Naive B cell (primary cell): ENCODE data around the gene KIAA1614. TPM values are rescaled to one million over a fixed set of nuclear protein-coding genes. Genes with fewer than 3 reads are reported as not detected.

Source experiments
- ATAC-seq, 2 donors: fragments of 150-1000 bp; cut with Tn5 transposase; 2 replicates each; pipeline ENCODE4 v1.10.0; 2021; ENCODE audit warnings: low read depth in 2 of 2, mild to moderate bottlenecking in 2 of 2, moderate library complexity in 2 of 2
- DNase-seq: peaks from one replicate; pipeline ENCODE4 v3.0.0; 2022
- H3K27ac Mint-ChIP-seq, 6 donors: one replicate each; pipeline ENCODE4 v1.8.0; 2020 to 2022; ENCODE audit warnings: mild to moderate bottlenecking in 6 of 6, mixed read lengths in 6 of 6, moderate library complexity in 5 of 6, inconsistent platforms in 2 of 6
- H3K27me3 Mint-ChIP-seq, 3 donors: one replicate each; pipeline ENCODE4 v1.8.0; 2021 to 2022; ENCODE audit warnings: mixed read lengths in 3 of 3, mild to moderate bottlenecking in 1 of 3
- H3K36me3 Mint-ChIP-seq, 2 donors: one replicate each; pipeline ENCODE4 v1.8.0; 2020 to 2022; ENCODE audit warnings: mixed read lengths in 2 of 2, inconsistent platforms in 1 of 2, mild to moderate bottlenecking in 1 of 2
- H3K4me1 Mint-ChIP-seq, 3 donors: one replicate each; pipeline ENCODE4 v1.8.0; 2020 to 2022; ENCODE audit warnings: mixed read lengths in 3 of 3, inconsistent platforms in 1 of 3, mild to moderate bottlenecking in 1 of 3, moderate library complexity in 1 of 3
- H3K4me3 Mint-ChIP-seq, 8 donors: one replicate each; pipeline ENCODE4 v1.8.0; 2020 to 2022; ENCODE audit warnings: mild to moderate bottlenecking in 8 of 8, mixed read lengths in 8 of 8, moderate library complexity in 8 of 8, inconsistent platforms in 2 of 8
- H3K9me3 Mint-ChIP-seq, 7 donors: one replicate each; pipeline ENCODE4 v1.8.0; 2020 to 2022; ENCODE audit warnings: mixed read lengths in 7 of 7, mild to moderate bottlenecking in 5 of 7, inconsistent platforms in 2 of 7, moderate library complexity in 1 of 7
- polyA plus RNA-seq, 6 donors: library from polyadenylated mRNA; unstranded; fragments of 300-500 nt; fragmentation: Illumina TruSeq; gene quantifications; one replicate each; pipeline ENCODE4 v1.2.3, GENCODE V29; 2021; ENCODE audit warnings: low read depth in 6 of 6

The KIAA1614 gene
- polyA plus RNA-seq, 6 donors from 2014 or later, result 0.03 TPM; not detected in 5

DNA sequence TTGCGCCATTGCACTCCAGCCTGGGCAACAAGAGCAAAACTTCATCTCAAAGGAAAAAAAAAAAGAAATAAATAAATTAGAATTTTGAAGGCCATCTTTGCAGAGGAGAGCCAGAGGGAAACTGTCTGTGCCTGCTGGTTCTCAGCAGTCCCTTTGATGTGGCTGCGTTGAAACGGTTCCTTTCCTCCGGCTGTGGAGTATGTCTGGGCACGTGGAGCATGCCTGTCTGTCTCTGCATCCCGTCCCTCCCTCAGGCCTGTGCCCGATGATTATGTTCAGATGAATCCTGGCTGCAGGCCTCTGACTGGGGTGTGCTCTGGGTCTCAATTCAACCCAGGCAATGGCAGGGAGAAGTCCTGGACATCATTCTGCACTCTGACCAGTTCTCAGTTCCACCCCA lies 33.4 kb downstream of the KIAA1614 start:
- ATAC-seq (no peak), DNase-seq (no peak)
- Mint-ChIP-seq H3K4me1 (no peaks in the 10 kb centered on the region), H3K36me3 (peaks cover 6 to 23% of the 10 kb centered on the region in 2 donors), H3K27ac (no peak overlapping the region), H3K4me3 (no peak overlapping the region), H3K27me3 (no peaks in the 10 kb centered on the region), H3K9me3 (peaks cover 4 to 17% (median 11%) of the 10 kb centered on the region in 7 donors)

DNA sequence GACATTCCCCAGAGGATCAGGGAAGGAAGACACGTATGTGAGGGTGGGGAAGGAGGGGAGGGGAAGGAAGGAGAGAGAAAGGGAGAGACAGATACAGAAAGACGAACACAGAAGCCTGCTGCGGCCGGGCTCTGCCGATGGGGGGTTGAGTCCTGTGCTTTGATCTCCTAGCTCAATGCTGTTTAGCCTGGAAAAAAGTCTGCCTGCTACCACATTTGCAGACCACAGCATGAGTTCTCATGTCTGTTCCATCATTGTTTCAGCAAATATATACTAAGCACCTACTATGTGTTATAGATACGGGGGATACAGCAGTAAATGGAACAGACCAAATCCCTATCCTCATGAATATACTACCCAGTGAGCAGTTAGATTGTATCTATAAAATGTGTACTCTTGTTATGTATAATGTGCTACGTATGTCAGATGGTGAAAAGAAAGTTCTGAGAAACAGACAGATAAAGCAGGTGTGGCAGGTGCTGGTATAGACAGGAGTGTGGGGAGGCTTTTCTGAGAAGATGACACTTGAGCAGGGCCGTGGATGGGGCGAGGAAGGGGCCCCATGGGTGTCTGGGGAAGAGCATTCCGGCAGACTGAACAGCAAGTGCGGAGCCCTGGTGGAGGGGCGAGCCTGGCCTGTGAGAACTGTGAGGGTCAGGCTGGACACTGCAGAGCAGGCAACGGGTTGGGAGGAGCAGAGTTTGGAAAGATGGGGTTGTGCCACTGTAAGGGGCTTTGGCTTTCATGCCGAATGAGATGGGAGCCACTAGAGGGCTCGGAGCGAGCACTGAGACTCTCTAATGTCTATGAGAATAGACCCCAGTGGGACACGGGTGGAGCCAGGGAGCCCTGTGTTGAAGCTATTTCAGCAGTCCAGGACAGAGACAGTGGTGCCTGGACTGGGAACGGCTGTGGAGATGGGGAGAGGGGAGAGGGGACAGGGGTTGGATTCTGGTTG lies 34.1 kb downstream of the KIAA1614 start:
- no peaks in the 10 kb centered on the region for H3K4me1 Mint-ChIP-seq
- H3K27me3 Mint-ChIP-seq, result no peaks in the 10 kb centered on the region
- DNase-seq (no peak), ATAC-seq (no peak)
- H3K4me3 Mint-ChIP-seq, result peak overlapping the region in 2 of 8 donors; percentile 48 to 69
- peaks cover 4 to 17% (median 11%) of the 10 kb centered on the region in 7 donors for H3K9me3 Mint-ChIP-seq
- peaks cover 6 to 23% of the 10 kb centered on the region in 2 donors for H3K36me3 Mint-ChIP-seq
- no peak overlapping the region for H3K27ac Mint-ChIP-seq

DNA sequence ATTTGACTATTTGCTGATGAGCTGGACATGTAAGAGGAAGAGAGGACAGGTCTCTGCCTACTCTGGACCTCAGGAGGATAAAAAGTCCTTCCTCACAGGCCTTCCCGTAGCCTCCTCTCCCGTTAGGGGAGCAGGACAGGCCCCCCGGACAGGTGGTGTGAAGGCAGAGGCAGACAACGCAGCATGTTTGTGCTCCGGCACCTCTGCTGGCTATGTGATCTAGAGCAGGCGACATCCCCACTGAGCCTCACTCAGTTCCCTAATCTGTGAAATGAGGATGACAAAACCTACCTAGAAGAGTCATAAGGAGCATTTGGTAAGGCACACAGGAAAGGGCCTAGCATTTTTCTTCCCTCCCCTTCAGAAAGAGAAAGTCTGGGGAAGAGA lies 34.8 kb downstream of the KIAA1614 start:
- no peaks in the 10 kb centered on the region for H3K27me3 Mint-ChIP-seq
- DNase-seq, result no peak
- H3K9me3 Mint-ChIP-seq, result peaks cover 4 to 17% (median 11%) of the 10 kb centered on the region in 7 donors
- ATAC-seq, result no peak
- peaks cover 6 to 23% of the 10 kb centered on the region in 2 donors for H3K36me3 Mint-ChIP-seq
- H3K4me3 Mint-ChIP-seq, result no peak overlapping the region
- no peaks in the 10 kb centered on the region for H3K4me1 Mint-ChIP-seq
- H3K27ac Mint-ChIP-seq, result no peak overlapping the region

DNA sequence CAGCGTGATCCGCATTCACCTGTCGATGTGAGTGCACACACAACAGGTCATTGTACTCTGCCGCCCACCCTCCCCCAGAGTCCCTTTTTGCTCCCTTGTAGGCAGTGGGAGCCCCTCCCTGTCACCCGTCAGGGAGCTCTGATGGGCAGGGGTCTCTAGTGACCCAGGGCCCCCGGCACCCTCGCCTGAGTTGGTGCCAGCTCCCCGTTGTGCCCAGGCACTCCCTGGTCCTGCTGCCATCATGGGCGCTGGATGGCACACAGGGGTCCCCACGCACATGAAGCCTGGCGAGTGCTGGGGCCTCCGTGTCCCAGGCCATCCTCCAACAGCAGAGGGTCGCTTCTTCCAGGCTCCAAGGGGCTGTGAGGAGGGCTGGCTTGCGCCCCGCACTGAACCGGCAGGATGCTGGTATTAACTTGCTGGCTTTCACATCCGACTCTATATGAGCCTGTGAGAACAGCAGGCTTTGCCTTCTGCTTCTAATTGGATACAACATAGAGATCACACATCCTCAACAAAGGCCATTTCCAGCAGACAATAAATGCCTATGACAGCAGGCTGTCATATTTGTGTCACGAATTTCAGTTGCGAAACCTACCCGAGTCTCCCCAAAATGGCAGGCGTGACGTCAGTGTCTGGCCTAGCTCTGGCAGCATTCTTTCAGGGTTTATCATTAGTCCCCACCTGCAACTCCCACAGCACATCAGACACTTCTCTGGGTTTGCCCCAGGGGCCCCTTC lies 35.4 kb downstream of the KIAA1614 start:
- Mint-ChIP-seq H3K4me3 (peak overlapping the region in 1 of 8 donors; percentile 21), H3K27ac (no peak overlapping the region), H3K9me3 (peaks cover 4 to 17% (median 11%) of the 10 kb centered on the region in 7 donors), H3K27me3 (no peaks in the 10 kb centered on the region), H3K36me3 (peaks cover 6 to 23% of the 10 kb centered on the region in 2 donors), H3K4me1 (peaks cover 0 to under 1% (median under 1%) of the 10 kb centered on the region in 3 donors)
- ATAC-seq (no peak), DNase-seq (no peak)

DNA sequence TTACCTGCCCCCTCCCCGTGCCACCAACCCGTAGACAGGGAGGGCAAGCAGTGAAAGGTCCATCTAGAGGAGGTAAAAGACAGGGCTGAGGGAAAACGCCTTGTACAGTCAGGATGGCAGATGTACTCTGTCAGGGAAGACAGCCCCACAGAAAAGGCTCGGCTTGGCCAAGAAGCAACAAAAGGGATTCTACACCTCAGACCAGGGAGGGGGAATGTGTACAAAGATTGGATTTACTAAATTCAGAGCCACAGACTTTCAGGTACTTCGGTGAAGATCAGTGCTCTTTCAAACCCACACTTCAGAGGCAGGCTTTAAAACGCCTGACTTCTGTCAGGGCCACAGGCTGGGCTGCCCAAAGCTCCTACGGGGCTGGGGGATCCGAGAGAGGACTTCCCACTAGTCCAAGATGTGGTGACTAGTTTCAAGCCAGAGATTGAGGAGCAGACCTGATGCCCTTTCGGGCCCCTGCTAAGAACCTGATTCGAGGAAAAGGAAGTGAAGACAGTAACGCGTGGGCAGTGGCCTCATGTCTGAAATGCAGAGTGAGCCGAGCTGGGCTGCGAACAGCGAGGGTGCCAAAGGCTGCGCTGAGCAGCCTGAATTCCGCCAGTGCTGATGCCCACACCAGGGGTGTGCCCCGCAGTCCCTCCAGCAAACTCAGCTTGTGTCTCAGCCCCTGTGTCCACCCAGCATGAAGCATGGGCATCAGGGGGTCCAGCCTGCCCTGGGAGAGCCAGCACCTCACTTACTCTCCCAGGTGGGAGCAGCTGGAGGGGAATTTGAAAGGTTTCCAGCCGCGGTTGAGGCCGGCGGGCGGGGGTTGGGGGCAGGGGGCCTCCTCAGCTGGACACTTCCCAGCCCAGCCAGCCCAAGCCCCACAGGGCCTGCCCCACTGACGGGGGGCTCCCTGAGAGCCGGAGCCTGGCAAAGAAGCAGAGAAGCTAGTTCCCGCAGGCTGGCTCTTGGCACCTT lies 36.2 kb downstream of the KIAA1614 start:
- Mint-ChIP-seq H3K27ac (no peak overlapping the region), H3K36me3 (peaks cover 6 to 23% of the 10 kb centered on the region in 2 donors), H3K27me3 (no peaks in the 10 kb centered on the region), H3K4me1 (peaks cover 3 to 5% (median 5%) of the 10 kb centered on the region in 3 donors), H3K9me3 (peaks cover 4 to 17% (median 11%) of the 10 kb centered on the region in 7 donors), H3K4me3 (peak overlapping the region in 1 of 8 donors; percentile 21)
- DNase-seq (no peak), ATAC-seq (no peak)

DNA sequence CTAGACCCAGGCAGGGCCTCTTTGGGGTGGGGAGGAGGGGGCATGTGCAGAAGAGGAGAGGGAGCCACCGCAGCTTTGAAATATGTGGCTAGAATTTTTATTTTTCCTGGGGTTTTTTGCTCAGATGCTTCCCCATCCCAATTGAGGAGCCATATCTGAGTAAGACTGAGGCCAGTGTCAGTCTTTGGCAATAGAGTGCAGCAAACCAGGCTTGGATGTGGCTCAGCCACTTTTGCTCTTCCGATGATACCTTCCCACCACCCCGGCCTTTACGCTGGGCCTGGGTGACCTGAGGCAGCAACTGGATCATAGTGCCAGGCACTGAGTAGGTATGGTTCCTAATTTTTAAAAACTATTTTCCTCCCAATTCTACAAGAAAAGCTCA lies 36.9 kb downstream of the KIAA1614 start:
- Mint-ChIP-seq H3K4me1 (peaks cover 5 to 9% (median 6%) of the 10 kb centered on the region in 3 donors), H3K27me3 (no peaks in the 10 kb centered on the region), H3K9me3 (peaks cover 4 to 17% (median 11%) of the 10 kb centered on the region in 7 donors), H3K4me3 (no peak overlapping the region), H3K36me3 (peaks cover 6 to 23% of the 10 kb centered on the region in 2 donors), H3K27ac (no peak overlapping the region)
- ATAC-seq, result no peak
- no peak for DNase-seq

DNA sequence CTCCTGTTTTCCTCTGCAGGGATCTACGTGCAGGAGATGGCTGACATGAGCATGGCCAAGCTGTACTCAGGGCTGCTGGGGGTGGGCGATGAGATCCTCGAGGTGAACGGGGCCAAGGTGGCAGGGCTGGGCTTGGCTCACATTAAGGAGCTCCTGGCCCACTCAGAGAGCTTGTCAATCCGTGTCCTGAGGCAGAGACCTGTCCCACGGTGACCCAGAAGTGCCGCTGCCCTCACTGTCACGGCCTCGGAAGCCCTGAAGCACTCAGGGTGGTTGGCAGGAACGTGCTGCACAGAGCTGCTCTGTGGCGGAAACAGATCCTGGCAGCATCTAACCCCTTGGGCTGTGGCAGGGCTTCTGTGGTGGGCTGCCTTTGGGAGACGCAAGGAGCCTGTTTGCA lies 37.6 kb downstream of the KIAA1614 start:
- Mint-ChIP-seq H3K4me1 (peaks cover 5 to 10% (median 8%) of the 10 kb centered on the region in 3 donors), H3K27me3 (no peaks in the 10 kb centered on the region), H3K27ac (no peak overlapping the region), H3K4me3 (no peak overlapping the region), H3K36me3 (peaks cover 6 to 23% of the 10 kb centered on the region in 2 donors), H3K9me3 (peaks cover 4 to 17% (median 11%) of the 10 kb centered on the region in 7 donors)
- no peak for DNase-seq
- no peak for ATAC-seq

DNA sequence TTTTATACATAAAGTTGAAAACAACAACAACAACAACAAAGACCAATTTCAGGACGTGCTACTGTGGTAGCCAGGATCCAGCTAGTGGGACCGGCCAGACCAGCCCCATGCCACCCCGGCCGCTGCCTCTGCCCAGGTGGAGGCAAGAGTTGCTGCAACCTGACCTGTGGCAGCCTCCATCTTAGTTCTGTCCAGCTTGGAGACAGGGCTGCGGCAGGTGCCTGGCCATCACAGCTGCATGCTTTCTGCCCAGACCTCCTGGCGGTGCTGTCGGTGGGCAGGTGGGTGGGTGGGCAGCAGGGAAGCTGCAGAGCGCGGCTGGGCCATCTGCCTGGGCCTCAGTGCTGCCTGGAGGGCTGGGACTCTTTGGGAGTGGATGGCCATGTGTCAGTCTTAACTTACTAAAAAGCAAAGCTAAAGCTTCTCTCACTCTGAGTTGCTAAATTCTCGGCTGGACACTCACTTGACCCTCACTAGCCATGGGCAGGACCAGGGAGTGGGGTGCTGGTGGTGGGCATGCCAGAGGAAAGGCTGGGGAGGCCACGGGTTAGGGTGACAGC lies 38.6 kb downstream of the KIAA1614 start:
- no peak for ATAC-seq
- peaks cover 5 to 10% (median 8%) of the 10 kb centered on the region in 3 donors for H3K4me1 Mint-ChIP-seq
- DNase-seq, result no peak
- peaks cover 6 to 20% of the 10 kb centered on the region in 2 donors for H3K36me3 Mint-ChIP-seq
- peak overlapping the region in 2 of 8 donors; percentile 4 to 9 for H3K4me3 Mint-ChIP-seq
- H3K27me3 Mint-ChIP-seq, result no peaks in the 10 kb centered on the region
- H3K27ac Mint-ChIP-seq, result peak overlapping the region in 2 of 6 donors; percentile 39 to 76
- H3K9me3 Mint-ChIP-seq, result peaks cover 4 to 14% (median 9%) of the 10 kb centered on the region in 7 donors

DNA sequence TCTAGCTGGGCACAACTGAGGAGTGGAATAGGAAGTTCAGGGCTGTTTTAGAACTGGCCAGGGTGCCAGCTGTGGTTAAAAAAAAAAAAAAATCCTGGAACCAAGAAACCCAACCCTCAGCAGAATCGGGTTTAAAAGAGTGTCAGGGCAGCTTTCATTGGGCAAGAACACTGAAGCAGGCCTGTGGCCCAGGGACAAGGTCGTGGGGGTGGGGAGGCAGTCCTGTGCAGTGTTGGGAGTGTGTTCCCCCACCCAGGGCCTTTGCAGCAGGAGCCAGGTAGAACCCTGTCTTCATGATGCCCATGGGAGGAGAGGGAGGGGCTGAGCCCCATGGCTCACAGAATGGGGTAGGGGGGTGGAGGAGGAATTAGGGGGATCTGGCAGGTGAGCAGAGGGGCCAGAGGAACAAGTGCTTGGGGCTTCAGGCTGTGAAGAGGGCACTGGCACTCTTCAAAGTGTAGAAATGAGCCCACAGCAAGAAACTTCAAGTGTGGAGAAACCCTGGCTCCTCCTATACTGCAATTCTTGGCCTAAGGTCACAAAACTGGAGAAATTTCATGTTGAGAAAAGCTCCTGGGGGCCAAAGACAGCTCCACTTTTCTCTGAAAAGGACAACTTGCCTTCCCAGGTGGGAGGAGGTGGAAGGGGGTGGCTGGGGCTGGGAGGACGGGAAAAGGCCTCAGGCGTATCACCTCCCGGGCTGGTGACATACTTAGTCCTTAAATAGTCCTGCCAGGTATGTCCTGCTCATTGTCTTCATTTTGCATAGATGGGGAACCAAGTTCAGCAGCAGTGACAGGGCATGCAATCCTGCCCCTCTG lies 39.3 kb downstream of the KIAA1614 start:
- H3K27ac Mint-ChIP-seq, result no peak overlapping the region

DNA sequence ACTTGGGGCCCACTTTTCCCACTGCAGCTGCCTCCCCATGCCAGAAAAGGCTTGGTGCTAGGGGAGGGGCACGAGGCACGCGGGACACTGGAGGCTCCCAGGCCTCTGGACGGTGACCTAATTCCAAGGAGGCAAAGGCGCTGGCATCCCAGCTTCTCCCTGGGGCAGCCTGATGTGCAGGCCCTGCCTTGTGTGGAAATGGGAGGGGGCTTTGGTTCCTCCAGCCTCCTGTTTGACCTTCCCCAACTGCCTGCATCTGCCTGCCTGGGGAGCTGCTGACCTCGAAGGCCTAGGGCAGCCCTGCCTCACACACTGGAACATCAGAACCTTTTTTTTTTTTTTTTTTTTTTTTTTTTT lies 39.9 kb downstream of the KIAA1614 start:
- DNase-seq, result no peak

More for the DNA sequence above, 39.3 kb downstream of the KIAA1614 start:
- no peak for ATAC-seq
- Mint-ChIP-seq H3K9me3 (peaks cover under 1 to 7% (median 1%) of the 10 kb centered on the region in 7 donors), H3K4me3 (peak overlapping the region in 3 of 8 donors; percentile 4 to 51 (median 9)), H3K36me3 (peaks cover under 1 to 12% of the 10 kb centered on the region in 2 donors), H3K4me1 (peaks cover 5 to 10% (median 8%) of the 10 kb centered on the region in 3 donors), H3K27me3 (no peaks in the 10 kb centered on the region)
- no peak for DNase-seq

DNA sequence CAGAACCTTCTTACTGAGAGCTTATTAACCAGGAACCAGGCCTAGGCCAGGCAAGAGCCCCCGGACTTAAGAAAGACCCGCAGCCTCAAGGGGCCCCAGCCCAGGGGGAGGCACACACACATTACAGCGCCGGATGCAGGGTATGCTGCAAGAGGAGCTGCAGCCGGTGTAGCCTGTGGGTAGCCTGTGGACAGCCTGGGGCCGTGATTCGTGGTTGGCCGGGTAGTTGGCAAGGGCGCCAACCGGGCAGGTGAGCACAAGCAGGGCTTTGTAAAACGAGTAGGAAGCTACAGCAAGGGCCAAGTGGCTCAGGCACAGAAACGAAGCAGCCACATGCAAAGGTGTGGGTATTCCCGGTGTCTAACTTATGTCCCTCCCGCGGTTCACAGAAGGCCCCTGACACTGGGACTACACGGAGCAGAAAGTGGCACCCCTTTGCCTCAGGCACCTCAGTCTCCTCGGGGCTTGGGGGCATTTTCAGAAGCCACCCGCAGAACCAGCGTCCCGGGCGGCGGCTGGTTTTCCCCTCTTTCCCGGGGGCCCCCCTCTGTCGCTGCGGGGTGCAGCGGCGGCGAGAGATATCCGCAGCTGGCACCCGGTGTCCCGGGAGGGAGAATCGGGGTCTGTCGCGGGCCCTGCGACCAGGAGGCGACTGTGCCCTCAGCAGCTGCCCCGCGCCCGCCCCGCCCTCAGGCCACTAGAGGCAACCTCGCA lies 40.8 kb downstream of the KIAA1614 start:
- Mint-ChIP-seq H3K9me3 (no peaks in the 10 kb centered on the region), H3K4me3 (peak overlapping the region; percentile 72 to 91 (median 76)), H3K4me1 (peaks cover 5 to 10% (median 8%) of the 10 kb centered on the region in 3 donors), H3K36me3 (peaks cover 0 to 3% of the 10 kb centered on the region in 2 donors), H3K27me3 (no peaks in the 10 kb centered on the region), H3K27ac (peak overlapping the region in 3 of 6 donors; percentile 24 to 76 (median 76))
- ATAC-seq (peak; percentile 57 to 58), DNase-seq (peak; percentile 4)

More for the DNA sequence above, 39.9 kb downstream of the KIAA1614 start:
- ATAC-seq, result no peak
- no peak overlapping the region for H3K27ac Mint-ChIP-seq
- no peaks in the 10 kb centered on the region for H3K27me3 Mint-ChIP-seq
- H3K4me3 Mint-ChIP-seq, result peak overlapping the region in 1 of 8 donors; percentile 21
- H3K9me3 Mint-ChIP-seq, result peaks cover 0 to 2% (median 0%) of the 10 kb centered on the region in 7 donors
- peaks cover 5 to 10% (median 8%) of the 10 kb centered on the region in 3 donors for H3K4me1 Mint-ChIP-seq
- H3K36me3 Mint-ChIP-seq, result peaks cover 0 to 7% of the 10 kb centered on the region in 2 donors
